Midbrain (tissue), 1 donor: ENCODE data around the gene SIL1.
"Not testable (repeated sequence)": the region's sequence is repeated elsewhere in the genome, so short reads cannot be mapped to it uniquely, and the experiment has no call there.

Experiments used
- DNase-seq: peaks from one replicate; lab custom pipeline; 2025; lab: John Stamatoyannopoulos, UW

Gene SIL1

DNA sequence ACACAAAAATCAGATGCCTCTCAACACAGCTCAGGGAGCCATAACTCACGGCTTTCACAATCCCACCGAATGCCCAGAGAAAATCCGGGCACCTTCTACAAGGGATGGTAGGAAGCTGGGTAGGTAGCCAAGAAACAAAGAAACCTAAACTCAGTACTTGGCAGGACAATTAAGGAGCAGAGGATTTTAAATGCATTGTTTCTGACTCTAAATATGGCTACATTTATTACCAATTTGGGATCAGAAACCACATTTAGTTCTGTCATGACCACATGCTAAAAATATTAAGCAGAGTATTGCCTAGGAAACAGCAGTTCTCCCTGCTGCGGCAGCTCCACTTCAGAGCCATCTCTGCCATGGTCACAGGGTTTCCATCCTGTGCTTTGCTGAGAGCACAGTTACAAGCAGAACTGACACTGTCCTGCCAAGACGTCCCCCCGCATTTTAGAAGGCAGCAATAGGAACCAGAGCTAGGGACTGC lies 57.5 kb downstream of the SIL1 start:
- peak; percentile 52 for DNase-seq

DNA sequence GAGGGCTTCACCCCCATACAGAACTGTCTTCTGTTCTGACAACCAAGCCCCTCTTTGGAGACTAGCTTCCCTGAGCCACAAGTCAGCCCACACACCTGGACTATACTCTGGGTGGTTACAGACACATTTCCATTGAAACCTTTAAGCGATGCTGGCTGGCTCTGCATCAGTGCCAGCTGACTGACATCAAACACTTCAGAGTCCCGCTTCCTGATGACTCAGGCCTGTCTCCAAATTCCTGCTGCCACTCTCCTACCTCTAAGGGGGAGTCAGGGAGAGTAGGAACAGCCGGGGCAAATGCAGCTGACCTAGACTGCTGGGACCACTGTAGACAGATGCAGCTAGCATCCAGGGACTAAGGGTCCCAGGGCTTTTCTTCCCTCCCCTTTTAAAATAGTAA lies 59.4 kb downstream of the SIL1 start:
- no peak for DNase-seq

DNA sequence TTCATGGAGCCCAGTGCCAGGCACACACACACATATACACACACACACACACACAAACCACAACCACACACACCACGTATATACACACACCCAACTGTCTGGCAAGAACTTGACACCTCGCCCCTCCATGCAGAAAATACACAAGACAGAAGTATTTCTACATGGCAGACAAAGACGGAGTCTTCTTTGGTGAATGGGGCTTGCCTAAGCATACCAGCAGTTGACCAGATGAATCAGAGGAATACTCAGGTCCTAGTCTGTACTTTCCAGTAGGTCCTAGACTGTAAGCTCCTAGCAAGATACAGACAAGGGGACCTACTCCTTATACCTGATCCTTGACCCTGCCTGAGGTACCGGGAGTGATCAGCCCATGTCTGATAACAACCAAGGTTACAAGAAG lies 60.1 kb downstream of the SIL1 start:
- no peak for DNase-seq

DNA sequence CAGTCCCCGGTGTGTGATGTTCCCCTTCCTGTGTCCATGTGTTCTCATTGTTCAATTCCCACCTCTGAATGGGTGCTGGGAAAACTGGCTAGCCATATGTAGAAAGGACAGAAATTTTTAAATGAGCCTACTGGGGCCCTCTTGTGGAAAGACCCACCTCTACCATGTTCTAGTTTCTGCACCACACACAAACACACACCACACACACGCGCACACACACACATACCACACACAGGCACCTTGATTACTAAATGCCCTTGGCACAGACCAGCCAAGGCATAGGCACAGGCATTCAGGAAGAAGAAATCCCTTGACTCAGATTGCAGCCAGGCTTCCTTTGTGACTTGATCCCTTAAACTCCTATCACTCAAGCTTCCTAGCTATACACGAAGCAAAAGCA lies 60.5 kb downstream of the SIL1 start:
- DNase-seq = peak; percentile 60

DNA sequence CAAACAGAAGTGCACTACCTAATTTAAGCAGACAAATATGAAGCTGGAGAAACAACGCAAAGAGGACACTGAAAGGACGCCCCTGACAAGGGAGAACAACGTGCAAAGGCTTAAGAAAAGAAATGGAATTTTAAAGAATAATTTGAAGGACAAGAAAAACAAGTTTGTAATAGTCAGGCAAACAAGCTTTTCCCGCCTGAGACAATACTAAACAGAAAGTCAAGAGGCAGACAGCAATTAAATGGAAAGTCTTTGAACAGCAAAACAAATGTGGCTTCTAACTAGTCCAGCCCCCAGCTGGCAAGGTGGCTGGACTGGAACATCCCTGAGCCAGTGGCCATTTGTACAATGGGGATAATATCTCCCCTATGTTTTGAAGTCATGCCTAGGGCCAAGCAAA lies 63.3 kb downstream of the SIL1 start:
- DNase-seq = no peak

DNA sequence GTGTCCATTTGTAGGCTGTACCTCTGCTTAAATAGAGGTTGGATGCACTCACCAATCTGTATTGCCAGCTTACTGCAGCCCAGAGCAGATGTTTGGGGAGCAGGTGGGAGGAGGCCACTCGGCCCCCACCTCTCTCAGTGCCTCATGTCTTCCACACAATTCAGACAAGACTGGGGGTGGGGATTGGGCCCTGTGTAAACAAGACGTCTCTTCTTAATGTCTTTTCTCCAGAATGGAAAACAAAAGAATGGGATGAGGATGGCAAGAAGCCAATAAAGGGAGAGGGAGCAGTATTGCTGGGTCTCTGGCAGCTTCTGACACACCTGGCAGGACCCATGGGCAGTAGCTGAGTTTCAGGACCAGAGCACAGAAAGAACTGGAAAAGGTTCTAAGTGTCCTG lies 64.9 kb downstream of the SIL1 start:
- DNase-seq = no peak

DNA sequence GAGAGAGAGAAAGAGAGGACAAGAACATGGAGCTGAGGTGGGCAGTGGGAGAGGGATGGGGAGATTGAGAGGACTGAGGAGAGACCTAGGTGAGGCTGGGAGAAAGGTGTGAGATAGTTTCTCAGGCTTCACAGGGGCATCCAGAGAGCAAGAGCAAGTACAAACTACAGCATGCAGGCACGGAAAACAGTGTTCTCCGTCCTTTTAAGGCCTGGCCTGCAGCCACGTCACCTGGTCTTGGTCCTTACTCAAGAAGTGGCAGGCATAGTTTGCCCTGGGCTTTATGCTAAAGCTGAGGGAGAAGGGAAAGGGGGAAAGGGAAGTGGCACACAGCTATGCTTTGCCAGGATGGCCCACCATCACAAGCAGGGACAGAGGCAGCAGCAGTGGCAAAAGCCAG lies 65.7 kb downstream of the SIL1 start:
- no peak for DNase-seq

DNA sequence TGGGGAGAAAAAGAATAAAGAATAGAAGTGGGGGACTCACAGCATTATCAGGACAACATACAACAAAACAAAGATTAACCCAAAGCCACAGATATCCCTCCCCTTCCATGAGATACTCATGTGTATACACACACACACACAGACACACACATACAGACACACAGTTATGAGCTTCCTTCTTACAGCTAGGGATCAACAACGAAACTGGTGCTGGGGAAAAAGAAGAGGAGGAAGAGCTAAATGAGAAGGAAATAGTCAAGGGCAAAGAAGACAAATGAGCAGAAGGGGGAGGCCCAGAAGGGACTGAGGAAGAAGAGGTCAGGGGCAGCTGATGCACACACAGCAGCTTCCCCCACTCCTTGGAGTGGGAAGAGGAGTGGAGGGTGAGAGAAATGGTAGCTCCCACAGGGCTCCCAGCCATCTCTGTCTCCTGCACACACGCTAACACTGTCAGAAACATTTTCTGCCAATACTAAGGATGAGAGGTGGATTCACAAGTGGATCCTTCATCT lies 66.2 kb downstream of the SIL1 start:
- DNase-seq = no peak

DNA sequence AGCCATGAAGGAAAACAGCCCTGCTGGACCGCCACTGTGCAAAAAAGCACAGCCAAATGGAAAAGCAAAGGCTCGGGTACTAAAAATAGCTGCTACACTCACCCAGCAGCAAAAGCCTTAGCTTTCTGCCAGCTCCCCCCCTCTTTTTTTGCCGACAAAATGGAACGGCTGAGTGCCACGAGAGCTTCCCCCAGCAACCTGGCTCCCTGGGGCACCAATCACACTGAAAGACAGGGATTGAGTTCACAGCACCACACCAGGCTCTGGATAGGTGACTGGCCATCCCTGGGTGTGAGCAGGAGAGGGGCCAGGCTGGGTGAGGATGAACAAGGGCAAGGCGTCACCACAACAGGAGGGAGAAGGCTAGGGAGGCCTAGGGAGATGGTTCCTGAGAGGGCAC lies 66.7 kb downstream of the SIL1 start:
- peak; percentile 82 for DNase-seq

DNA sequence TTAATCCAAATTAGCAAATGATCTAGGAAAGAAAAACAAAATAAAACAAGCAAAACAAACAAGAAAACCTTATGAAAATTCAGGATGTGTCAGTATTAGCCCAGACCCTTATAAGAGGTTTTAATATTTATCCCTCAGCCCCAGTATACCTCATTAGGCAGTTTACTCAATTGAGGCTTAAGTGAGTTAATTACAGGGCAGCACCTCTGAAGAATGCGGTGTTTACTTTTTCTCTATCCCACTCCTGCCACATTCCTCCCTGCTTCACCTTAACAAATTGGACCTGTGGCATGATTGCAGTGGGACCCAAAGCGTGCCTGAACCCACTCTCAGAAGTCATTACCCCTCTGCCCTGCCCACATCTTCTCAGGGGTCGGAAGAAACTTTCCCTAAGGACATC lies 67.1 kb downstream of the SIL1 start:
- DNase-seq = no peak

DNA sequence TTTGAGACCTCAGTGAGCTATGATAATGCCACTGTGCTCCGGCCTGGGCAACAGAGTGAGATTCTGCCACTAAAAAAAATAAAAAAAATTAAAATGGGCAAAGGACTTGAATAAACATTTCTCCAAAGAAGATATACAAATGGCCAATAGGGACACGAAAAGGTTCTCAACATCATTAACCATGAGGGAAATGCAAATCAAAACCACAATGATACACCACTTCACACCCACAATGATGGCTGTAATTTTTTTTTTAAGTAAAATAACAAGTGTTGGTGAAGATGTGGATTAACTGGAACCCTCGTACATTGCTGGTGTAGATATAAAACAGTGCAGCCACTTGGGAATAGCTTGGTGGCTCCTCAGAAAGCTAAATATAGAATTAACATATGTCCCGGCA lies 68.0 kb downstream of the SIL1 start:
- no peak for DNase-seq

DNA sequence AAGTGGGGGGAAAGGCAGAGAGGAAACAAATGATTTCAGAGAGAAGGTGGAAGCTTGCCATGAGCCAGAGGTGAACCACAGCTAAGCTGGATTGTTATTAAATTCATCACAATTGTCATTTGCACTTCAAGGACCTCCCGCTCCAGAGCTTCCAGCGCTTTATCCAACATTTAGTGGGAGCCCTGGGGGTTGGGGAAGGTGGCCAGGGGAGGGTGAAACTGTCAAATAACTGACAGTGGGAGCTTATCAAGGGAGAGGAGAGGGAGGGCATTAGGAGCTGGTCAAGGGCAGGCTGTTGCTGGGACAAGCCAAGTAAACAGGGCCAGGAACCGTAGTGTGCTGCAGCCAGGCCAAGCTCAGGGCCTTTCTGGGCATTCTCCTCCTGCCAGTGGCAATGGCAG lies 71.5 kb downstream of the SIL1 start:
- DNase-seq = no peak

DNA sequence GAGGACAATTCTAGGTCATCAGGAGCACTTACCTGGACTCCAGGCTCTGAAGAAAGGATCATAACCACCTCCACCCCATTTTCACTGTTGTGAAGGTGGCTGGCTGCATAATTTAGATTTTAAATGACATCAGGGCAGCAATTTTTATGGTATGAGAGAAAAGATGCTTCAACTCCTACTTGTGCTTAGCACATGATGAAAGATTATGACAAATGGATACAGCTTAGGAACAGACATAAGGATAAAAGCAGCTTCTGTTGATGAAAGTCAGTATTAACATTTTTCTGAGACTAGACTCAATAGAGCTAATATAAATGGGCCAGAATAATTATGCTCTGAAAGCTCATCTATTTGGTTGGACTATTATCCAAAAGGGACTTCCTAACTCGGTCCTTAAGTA lies 72.2 kb downstream of the SIL1 start:
- DNase-seq = no peak

DNA sequence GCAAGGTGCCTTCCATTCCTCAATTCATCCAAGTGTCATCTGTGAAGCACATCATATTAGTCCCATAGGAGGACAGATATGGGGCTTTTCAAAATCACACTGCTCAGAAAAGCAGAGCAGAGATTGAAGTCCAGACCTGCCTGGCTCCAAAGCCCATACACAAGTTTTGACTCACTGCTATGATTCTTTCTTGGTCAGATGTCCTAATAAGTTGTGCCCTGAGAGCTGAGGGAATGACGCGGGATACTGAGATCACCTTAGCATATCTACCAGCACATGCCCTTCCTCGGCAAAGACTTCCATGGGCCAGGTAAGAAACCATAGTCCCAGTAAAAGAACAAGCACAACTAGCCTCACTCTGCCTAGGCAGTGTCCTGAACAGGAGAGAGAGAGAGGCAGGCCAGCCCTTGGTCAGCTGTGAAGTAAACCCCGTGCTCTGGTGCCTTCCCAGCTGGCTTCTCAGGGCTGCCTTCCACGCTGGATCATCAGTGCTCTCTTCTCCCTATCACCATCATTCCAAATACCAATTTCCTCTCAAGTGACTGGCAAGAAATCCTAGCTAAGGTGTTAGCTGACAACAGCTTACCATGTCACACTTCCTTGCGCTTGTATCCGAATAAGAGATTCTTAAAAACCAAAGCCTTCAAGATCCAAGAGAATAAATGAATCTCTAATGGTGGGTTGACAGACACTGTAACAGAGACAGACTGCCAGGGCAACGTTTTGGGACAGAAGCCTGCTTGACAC lies 73.2 kb downstream of the SIL1 start:
- no peak for DNase-seq

DNA sequence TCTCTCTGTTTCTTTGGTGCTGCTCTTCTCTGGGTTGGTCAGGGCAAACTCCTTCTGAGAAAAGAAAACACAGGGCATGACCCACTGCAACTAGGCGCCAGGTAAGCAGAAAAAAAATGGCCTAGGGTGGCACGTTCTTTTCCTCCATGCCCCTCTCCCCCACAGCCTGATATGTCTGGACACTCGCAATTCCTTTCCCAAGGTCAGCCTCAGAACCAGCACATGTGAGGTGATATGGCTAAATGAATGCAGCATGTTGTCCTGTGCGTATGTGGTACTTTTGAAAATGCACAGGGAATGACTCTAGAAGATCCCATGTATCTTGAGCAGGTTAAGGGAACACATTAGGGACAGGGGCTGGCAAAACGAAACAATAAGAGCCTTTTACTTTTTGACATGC lies 77.0 kb downstream of the SIL1 start:
- no peak for DNase-seq

DNA sequence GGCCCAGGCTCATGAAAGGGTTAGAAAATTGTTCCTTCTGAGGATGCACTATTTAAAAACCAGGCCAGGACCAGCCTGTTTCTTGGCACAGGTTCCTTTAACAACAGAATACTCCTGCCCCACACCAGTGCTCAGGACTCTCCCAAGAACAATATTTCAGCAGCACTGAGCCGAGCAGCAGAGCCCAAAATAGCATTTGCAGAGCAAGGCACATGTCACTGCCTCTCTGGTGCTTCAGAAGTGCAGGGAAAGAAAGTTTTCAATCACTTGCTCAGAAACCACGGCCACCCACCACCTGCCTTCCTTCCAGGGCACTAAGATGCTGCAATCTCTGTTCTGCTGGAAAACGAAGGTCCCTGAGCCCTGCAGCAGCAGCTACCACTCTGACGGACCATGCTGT lies 77.6 kb downstream of the SIL1 start:
- DNase-seq = no peak

DNA sequence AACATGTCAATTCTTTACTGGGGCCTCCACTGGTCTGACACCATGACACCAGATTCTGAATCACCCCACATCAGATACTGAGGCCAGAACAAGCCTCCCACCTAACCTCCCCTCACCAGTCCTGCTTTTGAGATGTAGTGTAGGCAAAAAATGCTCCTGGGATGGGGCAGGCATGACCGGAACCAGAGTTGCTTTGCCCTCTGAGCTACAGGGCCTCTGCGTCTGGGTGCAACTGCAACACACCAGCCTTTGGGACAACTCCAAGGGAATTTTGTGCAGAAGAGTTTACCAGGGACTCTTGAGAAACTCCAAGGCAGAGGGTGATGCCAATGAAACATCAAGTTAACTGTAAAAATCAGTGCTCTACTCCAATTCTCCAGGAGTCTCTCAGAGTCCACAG lies 79.4 kb downstream of the SIL1 start:
- no peak for DNase-seq

DNA sequence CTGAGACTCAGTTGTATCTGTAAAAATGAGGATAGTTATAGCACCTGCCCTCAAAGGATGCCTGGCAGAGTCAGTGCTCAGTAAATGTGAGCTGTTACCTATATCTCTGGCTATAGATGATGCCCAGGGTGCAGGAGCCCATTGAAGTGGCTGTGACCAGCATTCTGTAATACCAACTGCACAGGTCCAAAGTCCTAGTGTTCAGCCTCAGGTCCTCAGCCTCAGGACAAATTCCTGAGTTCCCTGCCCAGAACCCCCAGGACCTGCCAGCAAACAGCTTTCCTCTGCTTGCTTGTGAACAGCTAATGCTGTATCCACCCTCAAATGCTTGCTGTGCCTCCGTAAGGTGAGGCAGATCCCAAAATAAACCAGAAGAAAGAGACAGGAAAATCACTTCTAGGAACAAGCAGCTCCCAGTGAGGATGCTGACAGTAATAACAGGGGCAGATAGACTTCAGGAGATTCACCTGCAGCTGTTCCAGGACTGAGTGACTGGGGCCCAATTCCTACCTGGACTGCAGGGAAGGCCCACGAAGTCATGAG lies 80.8 kb downstream of the SIL1 start:
- no peak for DNase-seq

DNA sequence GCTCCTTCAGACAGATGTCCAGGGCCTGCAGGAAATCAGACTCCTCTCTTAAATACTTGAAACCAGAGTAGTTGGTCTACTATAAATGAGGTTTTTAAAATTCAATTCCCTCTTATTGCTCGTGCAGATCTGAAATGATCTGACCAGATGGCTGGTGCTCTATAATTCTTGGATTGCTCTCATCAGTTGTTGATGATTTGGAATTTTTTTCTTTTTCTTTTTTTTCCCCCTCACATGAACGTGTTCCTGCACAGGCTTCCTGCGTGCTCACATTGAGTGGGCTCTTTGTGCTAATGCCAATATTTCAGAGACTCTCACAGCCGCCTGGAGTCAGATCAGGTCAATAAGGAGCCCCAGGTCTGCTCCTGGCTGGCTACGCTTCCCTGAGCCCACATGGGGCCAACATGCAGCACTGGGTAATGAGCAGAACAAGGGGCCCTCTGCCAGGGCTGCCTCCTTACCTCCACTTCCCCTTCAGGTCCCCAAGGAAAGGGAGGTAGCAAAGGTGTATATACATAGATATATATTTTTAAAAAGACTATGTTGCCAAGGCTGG lies 82.0 kb downstream of the SIL1 start:
- no peak for DNase-seq

DNA sequence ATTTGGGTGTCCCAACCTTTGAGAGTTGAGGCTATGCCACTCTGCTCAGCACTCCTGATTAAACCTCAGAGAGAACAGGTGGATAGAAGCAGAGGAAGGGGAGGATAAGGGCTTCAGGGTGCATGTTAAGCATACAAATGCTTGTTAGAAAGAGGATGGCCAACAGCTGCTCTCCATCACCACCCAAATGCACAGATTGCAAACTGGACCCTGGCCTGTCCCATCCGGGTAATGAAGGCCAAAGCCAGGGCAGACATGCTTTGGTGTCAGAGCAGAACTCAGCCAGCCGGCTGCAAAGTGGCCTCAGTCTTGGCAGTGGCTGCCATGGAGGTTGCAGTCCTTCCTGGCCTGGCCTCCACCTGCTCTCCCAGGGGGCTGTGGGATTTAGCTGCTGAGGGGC lies 84.3 kb downstream of the SIL1 start:
- no peak for DNase-seq

DNA sequence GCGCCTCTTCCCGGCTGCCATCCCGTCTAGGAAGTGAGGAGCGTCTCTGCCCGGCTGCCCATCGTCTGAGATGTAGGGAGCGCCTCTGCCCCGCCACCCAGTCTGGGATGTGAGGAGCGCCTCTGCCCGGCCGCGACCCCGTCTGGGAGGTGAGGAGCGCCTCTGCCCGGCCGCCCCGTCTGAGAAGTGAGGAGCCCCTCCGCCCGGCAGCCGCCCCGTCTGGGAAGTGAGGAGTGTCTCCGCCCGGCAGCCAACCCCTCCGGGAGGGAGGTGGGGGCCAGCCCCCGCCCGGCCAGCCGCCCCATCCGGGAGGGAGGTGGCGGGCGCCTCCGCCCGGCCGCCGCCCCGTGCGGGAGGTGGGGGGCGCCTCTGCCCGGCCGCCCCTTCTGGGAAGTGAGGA lies 85.8 kb downstream of the SIL1 start:
- not testable (repeated sequence) for DNase-seq

DNA sequence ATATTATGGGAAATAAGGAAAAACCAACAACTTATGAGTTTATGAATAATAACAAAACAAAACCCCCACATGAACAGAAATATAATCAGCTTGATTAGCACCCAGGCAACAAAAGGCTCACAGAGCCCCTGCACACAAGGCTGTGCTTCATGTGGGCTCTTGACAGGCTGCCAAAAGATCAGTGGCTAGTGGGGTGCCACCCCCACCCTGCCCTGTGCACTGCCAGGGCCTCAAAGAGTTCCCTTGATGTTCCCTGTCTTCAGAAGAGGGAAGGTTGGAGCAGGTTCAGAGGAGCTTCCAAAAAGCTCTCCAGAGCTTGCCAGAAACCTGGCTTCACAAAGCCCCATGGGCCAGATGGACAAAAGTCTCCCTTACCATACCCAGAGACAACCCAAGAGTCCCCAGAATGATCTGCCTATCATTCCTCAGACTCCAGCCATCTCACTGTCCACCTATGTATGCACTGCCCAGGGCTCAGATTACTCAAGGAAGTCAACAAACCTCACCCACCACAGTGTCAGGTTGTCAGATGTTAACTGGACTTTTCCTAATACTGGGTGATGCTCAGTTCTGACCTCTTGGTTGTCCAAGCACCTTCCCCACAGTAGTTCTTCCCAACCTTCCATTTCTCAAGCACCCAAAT lies 87.5 kb downstream of the SIL1 start:
- DNase-seq = peak; percentile 80
